GM23338 (cell line): Measurements from ENCODE around the gene BNC2. TPM values are rescaled to one million over a fixed set of nuclear protein-coding genes. Genes with fewer than 3 reads are reported as not detected.
A peak's percentile ranks its signal among the peaks of the same experiment; 100 is the strongest.

Experiments
- ATAC-seq: fragments of 200-7000 bp; cut with Tn5 transposase; 3 replicates; pipeline ENCODE4 v1.9.1; 2020
- DNase-seq: peaks from one replicate; pipeline ENCODE4 v3.0.0-alpha.2; 2015; ENCODE audit warnings: low spot score
- H2AFZ ChIP-seq: fragments of 200-600 bp; sonication (generic); 2 replicates; pipeline ENCODE4 v1.8.0; 2016; ENCODE audit warnings: antibody characterized with exemption, mild to moderate bottlenecking, moderate library complexity
- H3F3A ChIP-seq: fragments of 200-600 bp; sonication (generic); replicated peaks from 2 replicates; pipeline ENCODE4 v1.8.0; 2017; ENCODE audit warnings: antibody characterized with exemption, mixed run types, low read depth
- H3K27ac ChIP-seq: fragments of 200-600 bp; sonication (generic); 2 replicates; pipeline ENCODE4 v1.6.1; 2016; ENCODE audit warnings: low read depth
- H3K27me3 ChIP-seq: fragments of 200-600 bp; sonication (generic); 2 replicates; pipeline ENCODE4 v1.8.0; 2016; ENCODE audit warnings: mild to moderate bottlenecking, mixed run types, moderate library complexity; ENCODE audit not compliant: insufficient read depth
- H3K36me3 ChIP-seq: fragments of 200-600 bp; sonication (generic); 2 replicates; pipeline ENCODE4 v1.8.0; 2016; ENCODE audit warnings: mild to moderate bottlenecking; ENCODE audit not compliant: insufficient read depth
- H3K4me1 ChIP-seq: fragments of 200-600 bp; sonication (generic); 2 replicates; pipeline ENCODE4 v1.8.0; 2016; ENCODE audit warnings: mild to moderate bottlenecking, moderate library complexity; ENCODE audit not compliant: insufficient read depth
- H3K4me2 ChIP-seq: fragments of 200-600 bp; sonication (generic); 2 replicates; pipeline ENCODE4 v1.7.1; 2017; ENCODE audit warnings: mixed run types
- H3K4me3 ChIP-seq: fragments of 200-600 bp; sonication (generic); 2 replicates; pipeline ENCODE4 v1.6.1; 2016; ENCODE audit warnings: mixed run types
- H3K79me2 ChIP-seq: fragments of 200-600 bp; sonication (generic); replicated peaks from 2 replicates; pipeline ENCODE4 v1.8.0; 2017; ENCODE audit warnings: mild to moderate bottlenecking; ENCODE audit not compliant: insufficient read depth
- H3K9me2 ChIP-seq: fragments of 200-600 bp; sonication (generic); 2 replicates; pipeline ENCODE4 v1.8.0; 2017; ENCODE audit not compliant: insufficient read depth
- H4K20me1 ChIP-seq: fragments of 200-600 bp; sonication (generic); replicated peaks from 2 replicates; pipeline ENCODE4 v1.8.0; 2017; ENCODE audit warnings: mild to moderate bottlenecking; ENCODE audit not compliant: insufficient read depth
- H3K27ac Mint-ChIP-seq: 2 replicates; pipeline ENCODE4 v1.8.0; 2020; ENCODE audit warnings: inconsistent platforms, mild to moderate bottlenecking, moderate library complexity, mixed read lengths
- H3K27me3 Mint-ChIP-seq: 3 replicates; pipeline ENCODE4 v1.8.0; 2022; ENCODE audit warnings: low read depth, mild to moderate bottlenecking, moderate library complexity, mixed read lengths, inconsistent platforms; ENCODE audit not compliant: insufficient read depth, poor library complexity
- H3K36me3 Mint-ChIP-seq: 3 replicates; pipeline ENCODE4 v1.8.0; 2021; ENCODE audit warnings: low read depth, mild to moderate bottlenecking, inconsistent platforms, moderate library complexity, mixed read lengths
- H3K4me1 Mint-ChIP-seq: 3 replicates; pipeline ENCODE4 v1.8.0; 2020; ENCODE audit warnings: mild to moderate bottlenecking, inconsistent platforms, mixed read lengths
- H3K4me3 Mint-ChIP-seq: 3 replicates; pipeline ENCODE4 v1.8.0; 2021; ENCODE audit warnings: moderate library complexity, mild to moderate bottlenecking, inconsistent platforms, mixed read lengths
- H3K9me3 Mint-ChIP-seq: 3 replicates; pipeline ENCODE4 v1.8.0; 2020; ENCODE audit warnings: moderate library complexity, mild to moderate bottlenecking, inconsistent platforms, mixed read lengths
- CREB1 ChIP-seq: fragments of 250-450 bp; sonication (Bioruptor Pico); IDR thresholded peaks from 2 replicates; pipeline ENCODE4 v1.5.0; 2020; ENCODE audit warnings: low read depth, mild to moderate bottlenecking, moderate library complexity
- EZH2 ChIP-seq: fragments of 200-600 bp; sonication (generic); IDR thresholded peaks from one replicate; pipeline ENCODE4 v1.8.0; 2017; ENCODE audit warnings: antibody characterized with exemption, mild to moderate bottlenecking, low read depth; ENCODE audit not compliant: unreplicated experiment
- EZH2phosphoT487 ChIP-seq: fragments of 200-600 bp; sonication (generic); IDR thresholded peaks from one replicate; pipeline ENCODE4 v1.8.1; 2018; ENCODE audit warnings: antibody characterized with exemption; ENCODE audit not compliant: unreplicated experiment
- JUNB ChIP-seq: IDR thresholded peaks from one replicate; pipeline ENCODE4 v1.6.1; 2016; ENCODE audit warnings: antibody characterized with exemption; ENCODE audit not compliant: unreplicated experiment
- NANOG ChIP-seq: IDR thresholded peaks from 2 replicates; pipeline ENCODE4 v1.6.1; 2016; ENCODE audit warnings: antibody characterized with exemption, borderline replicate concordance
- POLR2AphosphoS5 ChIP-seq: IDR thresholded peaks from 2 replicates; pipeline ENCODE4 v1.6.1; 2016; ENCODE audit warnings: antibody characterized with exemption, low read depth
- STAT1 ChIP-seq: IDR thresholded peaks from one replicate; pipeline ENCODE4 v1.6.1; 2016; ENCODE audit warnings: antibody characterized with exemption; ENCODE audit not compliant: unreplicated experiment
- ZNF114 ChIP-seq: fragments of 250-450 bp; sonication (Bioruptor Pico); IDR thresholded peaks from 2 replicates; pipeline ENCODE4 v1.5.0; 2020; ENCODE audit warnings: mild to moderate bottlenecking, moderate library complexity
- ZNF331 ChIP-seq: fragments of 250-450 bp; sonication (Bioruptor Pico); IDR thresholded peaks from 2 replicates; pipeline ENCODE4 v1.5.0; 2020; ENCODE audit warnings: low read depth, mild to moderate bottlenecking, moderate library complexity
- polyA plus RNA-seq: library from polyadenylated mRNA; unstranded; fragments of >200 nt; fragmentation: Nextera tagmentation; extraction: Ambion mirVana; gene quantifications from 2 replicates; pipeline ENCODE4 v1.2.1, GENCODE V29; 2016
- total RNA-seq: library from RNA; depleted of rRNA; stranded (reverse); fragments of >200 nt; shearing (Covaris generic); gene quantifications from 2 replicates; pipeline ENCODE4 v1.2.3, GENCODE V29; 2014
- TF ChIP-seq, protein P1 (sequence below): IDR thresholded peaks from 2 replicates; pipeline ENCODE4 v1.6.1; 2016; ENCODE audit warnings: antibody characterized with exemption
- TF ChIP-seq, protein P2 (sequence below): fragments of 250-450 bp; sonication (Bioruptor Pico); IDR thresholded peaks from 2 replicates; pipeline ENCODE4 v1.5.0; 2020; ENCODE audit warnings: mild to moderate bottlenecking, moderate library complexity
- TF ChIP-seq, protein P3 (sequence below), 2 experiments: fragments of 200-600 bp in 1 of 2; sonication (generic) in 1 of 2; conservative IDR thresholded peaks; 2 replicates each; pipeline versions ENCODE4 v1.5.1 to v1.6.1; 2016 to 2017; ENCODE audit warnings: antibody characterized with exemption in 2 of 2, low read depth in 2 of 2, mild to moderate bottlenecking in 2 of 2, moderate library complexity in 1 of 2
- TF ChIP-seq, protein P4 (sequence below): IDR thresholded peaks from one replicate; pipeline ENCODE4 v1.6.1; 2018; ENCODE audit warnings: antibody characterized with exemption; ENCODE audit not compliant: unreplicated experiment

BNC2 gene
- total and polyA plus RNA-seq, 2 experiments from 2014 or later = 12.7 to 13.2 TPM

GRCh38 chr9:16681652-16681987 lies 188.8 kb downstream of the BNC2 start:
- H3K4me1 ChIP-seq = peaks cover 17% of the 10 kb centered on the region
- no peak overlapping the region for H3K4me3 ChIP-seq
- H3K9me2 ChIP-seq = no peaks in the 10 kb centered on the region
- DNase-seq (no peak), ATAC-seq (no peak)
- TF ChIP-seq, protein P1, sequence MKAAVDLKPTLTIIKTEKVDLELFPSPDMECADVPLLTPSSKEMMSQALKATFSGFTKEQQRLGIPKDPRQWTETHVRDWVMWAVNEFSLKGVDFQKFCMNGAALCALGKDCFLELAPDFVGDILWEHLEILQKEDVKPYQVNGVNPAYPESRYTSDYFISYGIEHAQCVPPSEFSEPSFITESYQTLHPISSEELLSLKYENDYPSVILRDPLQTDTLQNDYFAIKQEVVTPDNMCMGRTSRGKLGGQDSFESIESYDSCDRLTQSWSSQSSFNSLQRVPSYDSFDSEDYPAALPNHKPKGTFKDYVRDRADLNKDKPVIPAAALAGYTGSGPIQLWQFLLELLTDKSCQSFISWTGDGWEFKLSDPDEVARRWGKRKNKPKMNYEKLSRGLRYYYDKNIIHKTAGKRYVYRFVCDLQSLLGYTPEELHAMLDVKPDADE = no peak
- no peak for TF ChIP-seq CREB1 (CRISPR knock-in tag)
- TF ChIP-seq, protein P2, sequence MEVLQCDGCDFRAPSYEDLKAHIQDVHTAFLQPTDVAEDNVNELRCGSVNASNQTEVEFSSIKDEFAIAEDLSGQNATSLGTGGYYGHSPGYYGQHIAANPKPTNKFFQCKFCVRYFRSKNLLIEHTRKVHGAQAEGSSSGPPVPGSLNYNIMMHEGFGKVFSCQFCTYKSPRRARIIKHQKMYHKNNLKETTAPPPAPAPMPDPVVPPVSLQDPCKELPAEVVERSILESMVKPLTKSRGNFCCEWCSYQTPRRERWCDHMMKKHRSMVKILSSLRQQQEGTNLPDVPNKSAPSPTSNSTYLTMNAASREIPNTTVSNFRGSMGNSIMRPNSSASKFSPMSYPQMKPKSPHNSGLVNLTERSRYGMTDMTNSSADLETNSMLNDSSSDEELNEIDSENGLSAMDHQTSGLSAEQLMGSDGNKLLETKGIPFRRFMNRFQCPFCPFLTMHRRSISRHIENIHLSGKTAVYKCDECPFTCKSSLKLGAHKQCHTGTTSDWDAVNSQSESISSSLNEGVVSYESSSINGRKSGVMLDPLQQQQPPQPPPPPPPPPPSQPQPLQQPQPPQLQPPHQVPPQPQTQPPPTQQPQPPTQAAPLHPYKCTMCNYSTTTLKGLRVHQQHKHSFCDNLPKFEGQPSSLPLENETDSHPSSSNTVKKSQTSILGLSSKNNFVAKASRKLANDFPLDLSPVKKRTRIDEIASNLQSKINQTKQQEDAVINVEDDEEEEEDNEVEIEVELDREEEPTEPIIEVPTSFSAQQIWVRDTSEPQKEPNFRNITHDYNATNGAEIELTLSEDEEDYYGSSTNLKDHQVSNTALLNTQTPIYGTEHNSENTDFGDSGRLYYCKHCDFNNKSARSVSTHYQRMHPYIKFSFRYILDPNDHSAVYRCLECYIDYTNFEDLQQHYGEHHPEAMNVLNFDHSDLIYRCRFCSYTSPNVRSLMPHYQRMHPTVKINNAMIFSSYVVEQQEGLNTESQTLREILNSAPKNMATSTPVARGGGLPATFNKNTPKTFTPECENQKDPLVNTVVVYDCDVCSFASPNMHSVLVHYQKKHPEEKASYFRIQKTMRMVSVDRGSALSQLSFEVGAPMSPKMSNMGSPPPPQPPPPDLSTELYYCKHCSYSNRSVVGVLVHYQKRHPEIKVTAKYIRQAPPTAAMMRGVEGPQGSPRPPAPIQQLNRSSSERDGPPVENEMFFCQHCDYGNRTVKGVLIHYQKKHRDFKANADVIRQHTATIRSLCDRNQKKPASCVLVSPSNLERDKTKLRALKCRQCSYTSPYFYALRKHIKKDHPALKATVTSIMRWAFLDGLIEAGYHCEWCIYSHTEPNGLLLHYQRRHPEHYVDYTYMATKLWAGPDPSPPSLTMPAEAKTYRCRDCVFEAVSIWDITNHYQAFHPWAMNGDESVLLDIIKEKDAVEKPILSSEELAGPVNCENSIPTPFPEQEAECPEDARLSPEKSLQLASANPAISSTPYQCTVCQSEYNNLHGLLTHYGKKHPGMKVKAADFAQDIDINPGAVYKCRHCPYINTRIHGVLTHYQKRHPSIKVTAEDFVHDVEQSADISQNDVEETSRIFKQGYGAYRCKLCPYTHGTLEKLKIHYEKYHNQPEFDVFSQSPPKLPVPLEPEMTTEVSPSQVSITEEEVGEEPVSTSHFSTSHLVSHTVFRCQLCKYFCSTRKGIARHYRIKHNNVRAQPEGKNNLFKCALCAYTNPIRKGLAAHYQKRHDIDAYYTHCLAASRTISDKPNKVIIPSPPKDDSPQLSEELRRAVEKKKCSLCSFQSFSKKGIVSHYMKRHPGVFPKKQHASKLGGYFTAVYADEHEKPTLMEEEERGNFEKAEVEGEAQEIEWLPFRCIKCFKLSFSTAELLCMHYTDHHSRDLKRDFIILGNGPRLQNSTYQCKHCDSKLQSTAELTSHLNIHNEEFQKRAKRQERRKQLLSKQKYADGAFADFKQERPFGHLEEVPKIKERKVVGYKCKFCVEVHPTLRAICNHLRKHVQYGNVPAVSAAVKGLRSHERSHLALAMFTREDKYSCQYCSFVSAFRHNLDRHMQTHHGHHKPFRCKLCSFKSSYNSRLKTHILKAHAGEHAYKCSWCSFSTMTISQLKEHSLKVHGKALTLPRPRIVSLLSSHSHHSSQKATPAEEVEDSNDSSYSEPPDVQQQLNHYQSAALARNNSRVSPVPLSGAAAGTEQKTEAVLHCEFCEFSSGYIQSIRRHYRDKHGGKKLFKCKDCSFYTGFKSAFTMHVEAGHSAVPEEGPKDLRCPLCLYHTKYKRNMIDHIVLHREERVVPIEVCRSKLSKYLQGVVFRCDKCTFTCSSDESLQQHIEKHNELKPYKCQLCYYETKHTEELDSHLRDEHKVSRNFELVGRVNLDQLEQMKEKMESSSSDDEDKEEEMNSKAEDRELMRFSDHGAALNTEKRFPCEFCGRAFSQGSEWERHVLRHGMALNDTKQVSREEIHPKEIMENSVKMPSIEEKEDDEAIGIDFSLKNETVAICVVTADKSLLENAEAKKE (CRISPR knock-in tag) = no peak
- TF ChIP-seq STAT1 = no peak
- TF ChIP-seq JUNB = no peak
- TF ChIP-seq EZH2phosphoT487 = no peak
- TF ChIP-seq, protein P3, sequence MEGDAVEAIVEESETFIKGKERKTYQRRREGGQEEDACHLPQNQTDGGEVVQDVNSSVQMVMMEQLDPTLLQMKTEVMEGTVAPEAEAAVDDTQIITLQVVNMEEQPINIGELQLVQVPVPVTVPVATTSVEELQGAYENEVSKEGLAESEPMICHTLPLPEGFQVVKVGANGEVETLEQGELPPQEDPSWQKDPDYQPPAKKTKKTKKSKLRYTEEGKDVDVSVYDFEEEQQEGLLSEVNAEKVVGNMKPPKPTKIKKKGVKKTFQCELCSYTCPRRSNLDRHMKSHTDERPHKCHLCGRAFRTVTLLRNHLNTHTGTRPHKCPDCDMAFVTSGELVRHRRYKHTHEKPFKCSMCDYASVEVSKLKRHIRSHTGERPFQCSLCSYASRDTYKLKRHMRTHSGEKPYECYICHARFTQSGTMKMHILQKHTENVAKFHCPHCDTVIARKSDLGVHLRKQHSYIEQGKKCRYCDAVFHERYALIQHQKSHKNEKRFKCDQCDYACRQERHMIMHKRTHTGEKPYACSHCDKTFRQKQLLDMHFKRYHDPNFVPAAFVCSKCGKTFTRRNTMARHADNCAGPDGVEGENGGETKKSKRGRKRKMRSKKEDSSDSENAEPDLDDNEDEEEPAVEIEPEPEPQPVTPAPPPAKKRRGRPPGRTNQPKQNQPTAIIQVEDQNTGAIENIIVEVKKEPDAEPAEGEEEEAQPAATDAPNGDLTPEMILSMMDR (conservative IDR thresholded peaks at IDR 0.05; ENCODE audit: low read depth in 2 of 2) = no peak
- no peak for TF ChIP-seq ZNF331 (CRISPR knock-in tag)
- TF ChIP-seq EZH2 = no peak
- no peak for TF ChIP-seq POLR2AphosphoS5
- no peak for TF ChIP-seq ZNF114 (CRISPR knock-in tag)
- TF ChIP-seq, protein P4, sequence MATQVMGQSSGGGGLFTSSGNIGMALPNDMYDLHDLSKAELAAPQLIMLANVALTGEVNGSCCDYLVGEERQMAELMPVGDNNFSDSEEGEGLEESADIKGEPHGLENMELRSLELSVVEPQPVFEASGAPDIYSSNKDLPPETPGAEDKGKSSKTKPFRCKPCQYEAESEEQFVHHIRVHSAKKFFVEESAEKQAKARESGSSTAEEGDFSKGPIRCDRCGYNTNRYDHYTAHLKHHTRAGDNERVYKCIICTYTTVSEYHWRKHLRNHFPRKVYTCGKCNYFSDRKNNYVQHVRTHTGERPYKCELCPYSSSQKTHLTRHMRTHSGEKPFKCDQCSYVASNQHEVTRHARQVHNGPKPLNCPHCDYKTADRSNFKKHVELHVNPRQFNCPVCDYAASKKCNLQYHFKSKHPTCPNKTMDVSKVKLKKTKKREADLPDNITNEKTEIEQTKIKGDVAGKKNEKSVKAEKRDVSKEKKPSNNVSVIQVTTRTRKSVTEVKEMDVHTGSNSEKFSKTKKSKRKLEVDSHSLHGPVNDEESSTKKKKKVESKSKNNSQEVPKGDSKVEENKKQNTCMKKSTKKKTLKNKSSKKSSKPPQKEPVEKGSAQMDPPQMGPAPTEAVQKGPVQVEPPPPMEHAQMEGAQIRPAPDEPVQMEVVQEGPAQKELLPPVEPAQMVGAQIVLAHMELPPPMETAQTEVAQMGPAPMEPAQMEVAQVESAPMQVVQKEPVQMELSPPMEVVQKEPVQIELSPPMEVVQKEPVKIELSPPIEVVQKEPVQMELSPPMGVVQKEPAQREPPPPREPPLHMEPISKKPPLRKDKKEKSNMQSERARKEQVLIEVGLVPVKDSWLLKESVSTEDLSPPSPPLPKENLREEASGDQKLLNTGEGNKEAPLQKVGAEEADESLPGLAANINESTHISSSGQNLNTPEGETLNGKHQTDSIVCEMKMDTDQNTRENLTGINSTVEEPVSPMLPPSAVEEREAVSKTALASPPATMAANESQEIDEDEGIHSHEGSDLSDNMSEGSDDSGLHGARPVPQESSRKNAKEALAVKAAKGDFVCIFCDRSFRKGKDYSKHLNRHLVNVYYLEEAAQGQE = no peak
- no peak for TF ChIP-seq NANOG
- peaks cover 4% of the 10 kb centered on the region; the same call in 1 of the 2 replicates for H3K79me2 ChIP-seq
- no peaks in the 10 kb centered on the region for H3K36me3 ChIP-seq
- Mint-ChIP-seq H3K4me1 (peaks cover 53% of the 10 kb centered on the region), H3K27me3 (peaks cover 4% of the 10 kb centered on the region), H3K36me3 (no peaks in the 10 kb centered on the region), H3K27ac (peak overlapping the region; percentile 66), H3K9me3 (no peaks in the 10 kb centered on the region), H3K4me3 (no peak overlapping the region)
- no peak overlapping the region for H3K27ac ChIP-seq
- no peaks in the 10 kb centered on the region for H3F3A ChIP-seq
- no peak overlapping the region for H3K4me2 ChIP-seq
- H4K20me1 ChIP-seq = no peaks in the 10 kb centered on the region
- no peak overlapping the region for H2AFZ ChIP-seq
- no peaks in the 10 kb centered on the region for H3K27me3 ChIP-seq
